Measurements from ENCODE around the gene MLC1. TPM values are rescaled to one million over a fixed set of nuclear protein-coding genes. Genes with fewer than 3 reads are reported as not detected.

Gene MLC1
- total and polyA plus RNA-seq, 4 donors = 0.13 to 9.4 (median 0.33) TPM; not detected in 1

DNA sequence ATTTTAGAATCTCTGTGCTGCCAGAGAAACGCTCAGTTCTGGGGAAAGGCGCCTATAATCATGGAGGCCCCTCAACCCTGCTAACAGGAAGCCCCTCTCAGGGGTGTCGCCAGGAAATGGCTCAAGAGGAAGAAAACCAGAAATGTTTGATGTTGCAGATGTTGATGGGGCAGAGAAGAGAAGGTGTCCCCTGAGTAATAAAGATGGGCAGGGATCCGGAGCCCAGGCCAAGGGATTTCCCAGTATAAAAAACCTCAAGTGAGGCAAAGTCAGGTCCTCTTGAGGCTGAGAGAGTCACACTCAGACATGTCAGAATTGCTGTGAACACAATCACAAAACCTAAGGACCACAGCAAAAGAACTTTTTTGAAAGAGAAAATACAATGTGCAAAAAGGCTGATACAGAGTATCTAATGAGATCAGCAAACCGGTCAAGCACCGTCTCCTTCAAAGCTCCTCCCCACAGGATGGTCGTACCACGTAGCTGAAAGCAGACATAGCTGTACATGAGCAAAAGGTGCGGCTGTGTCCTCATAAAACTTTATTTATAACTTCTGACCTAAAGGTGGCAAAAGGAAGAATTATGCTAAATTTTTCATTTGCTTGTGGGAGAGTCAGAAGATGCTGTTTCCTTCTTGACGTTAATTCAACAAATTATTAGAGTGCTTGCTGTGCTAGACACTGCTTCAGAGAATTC, 16.8 kb upstream of the MLC1 start:
- H3K36me3 ChIP-seq (ENCODE audit: control insufficient read depth in 4 of 4, insufficient read depth in 3 of 4, low read depth in 1 of 4, low read length in 3 of 4) = no peaks in the 10 kb centered on the region
- H3K4me1 ChIP-seq (ENCODE audit: control insufficient read depth in 4 of 4, insufficient read depth in 4 of 4, low read length in 3 of 4) = no peaks in the 10 kb centered on the region
- H3K27ac ChIP-seq (ENCODE audit: low read depth in 1 of 2, low read length in 2 of 2) = no peak overlapping the region
- DNase-seq (ENCODE audit: low spot score) = no peak
- H3K9me3 ChIP-seq (ENCODE audit: control insufficient read depth in 4 of 4, low read length in 3 of 4) = no peaks in the 10 kb centered on the region
- no peaks in the 10 kb centered on the region for H3K27me3 ChIP-seq (ENCODE audit: control insufficient read depth in 4 of 4, insufficient read depth in 4 of 4, low read length in 3 of 4)
- H3K4me3 ChIP-seq (ENCODE audit: low read depth in 1 of 3, low read length in 3 of 3) = no peak overlapping the region
- WGBS = 88% methylated on average over 10 of the region's 10 CpGs
- no peak for TF ChIP-seq RXRA (IDR thresholded peaks at IDR 0.05)
- TF ChIP-seq SP1 (IDR thresholded peaks at IDR 0.05) = no peak
- TF ChIP-seq EGR1 (IDR thresholded peaks at IDR 0.05; ENCODE audit: low read depth in 2 of 2) = no peak
- TF ChIP-seq, protein P1, sequence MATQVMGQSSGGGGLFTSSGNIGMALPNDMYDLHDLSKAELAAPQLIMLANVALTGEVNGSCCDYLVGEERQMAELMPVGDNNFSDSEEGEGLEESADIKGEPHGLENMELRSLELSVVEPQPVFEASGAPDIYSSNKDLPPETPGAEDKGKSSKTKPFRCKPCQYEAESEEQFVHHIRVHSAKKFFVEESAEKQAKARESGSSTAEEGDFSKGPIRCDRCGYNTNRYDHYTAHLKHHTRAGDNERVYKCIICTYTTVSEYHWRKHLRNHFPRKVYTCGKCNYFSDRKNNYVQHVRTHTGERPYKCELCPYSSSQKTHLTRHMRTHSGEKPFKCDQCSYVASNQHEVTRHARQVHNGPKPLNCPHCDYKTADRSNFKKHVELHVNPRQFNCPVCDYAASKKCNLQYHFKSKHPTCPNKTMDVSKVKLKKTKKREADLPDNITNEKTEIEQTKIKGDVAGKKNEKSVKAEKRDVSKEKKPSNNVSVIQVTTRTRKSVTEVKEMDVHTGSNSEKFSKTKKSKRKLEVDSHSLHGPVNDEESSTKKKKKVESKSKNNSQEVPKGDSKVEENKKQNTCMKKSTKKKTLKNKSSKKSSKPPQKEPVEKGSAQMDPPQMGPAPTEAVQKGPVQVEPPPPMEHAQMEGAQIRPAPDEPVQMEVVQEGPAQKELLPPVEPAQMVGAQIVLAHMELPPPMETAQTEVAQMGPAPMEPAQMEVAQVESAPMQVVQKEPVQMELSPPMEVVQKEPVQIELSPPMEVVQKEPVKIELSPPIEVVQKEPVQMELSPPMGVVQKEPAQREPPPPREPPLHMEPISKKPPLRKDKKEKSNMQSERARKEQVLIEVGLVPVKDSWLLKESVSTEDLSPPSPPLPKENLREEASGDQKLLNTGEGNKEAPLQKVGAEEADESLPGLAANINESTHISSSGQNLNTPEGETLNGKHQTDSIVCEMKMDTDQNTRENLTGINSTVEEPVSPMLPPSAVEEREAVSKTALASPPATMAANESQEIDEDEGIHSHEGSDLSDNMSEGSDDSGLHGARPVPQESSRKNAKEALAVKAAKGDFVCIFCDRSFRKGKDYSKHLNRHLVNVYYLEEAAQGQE (IDR thresholded peaks at IDR 0.05) = no peak
- no peak for TF ChIP-seq JUND (IDR thresholded peaks at IDR 0.05)
- TF ChIP-seq HNF4G (IDR thresholded peaks at IDR 0.05) = no peak
- TF ChIP-seq, protein P2, sequence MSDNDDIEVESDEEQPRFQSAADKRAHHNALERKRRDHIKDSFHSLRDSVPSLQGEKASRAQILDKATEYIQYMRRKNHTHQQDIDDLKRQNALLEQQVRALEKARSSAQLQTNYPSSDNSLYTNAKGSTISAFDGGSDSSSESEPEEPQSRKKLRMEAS (IDR thresholded peaks at IDR 0.05) = no peak
- no peak for TF ChIP-seq TAF1 (conservative IDR thresholded peaks at IDR 0.05)
- TF ChIP-seq RAD21 (IDR thresholded peaks at IDR 0.05) = no peak
- TF ChIP-seq YY1 (IDR thresholded peaks at IDR 0.05) = no peak
- TF ChIP-seq, protein P3, sequence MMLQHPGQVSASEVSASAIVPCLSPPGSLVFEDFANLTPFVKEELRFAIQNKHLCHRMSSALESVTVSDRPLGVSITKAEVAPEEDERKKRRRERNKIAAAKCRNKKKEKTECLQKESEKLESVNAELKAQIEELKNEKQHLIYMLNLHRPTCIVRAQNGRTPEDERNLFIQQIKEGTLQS (IDR thresholded peaks at IDR 0.05) = no peak
- TF ChIP-seq, protein P4, sequence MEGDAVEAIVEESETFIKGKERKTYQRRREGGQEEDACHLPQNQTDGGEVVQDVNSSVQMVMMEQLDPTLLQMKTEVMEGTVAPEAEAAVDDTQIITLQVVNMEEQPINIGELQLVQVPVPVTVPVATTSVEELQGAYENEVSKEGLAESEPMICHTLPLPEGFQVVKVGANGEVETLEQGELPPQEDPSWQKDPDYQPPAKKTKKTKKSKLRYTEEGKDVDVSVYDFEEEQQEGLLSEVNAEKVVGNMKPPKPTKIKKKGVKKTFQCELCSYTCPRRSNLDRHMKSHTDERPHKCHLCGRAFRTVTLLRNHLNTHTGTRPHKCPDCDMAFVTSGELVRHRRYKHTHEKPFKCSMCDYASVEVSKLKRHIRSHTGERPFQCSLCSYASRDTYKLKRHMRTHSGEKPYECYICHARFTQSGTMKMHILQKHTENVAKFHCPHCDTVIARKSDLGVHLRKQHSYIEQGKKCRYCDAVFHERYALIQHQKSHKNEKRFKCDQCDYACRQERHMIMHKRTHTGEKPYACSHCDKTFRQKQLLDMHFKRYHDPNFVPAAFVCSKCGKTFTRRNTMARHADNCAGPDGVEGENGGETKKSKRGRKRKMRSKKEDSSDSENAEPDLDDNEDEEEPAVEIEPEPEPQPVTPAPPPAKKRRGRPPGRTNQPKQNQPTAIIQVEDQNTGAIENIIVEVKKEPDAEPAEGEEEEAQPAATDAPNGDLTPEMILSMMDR (IDR thresholded peaks at IDR 0.05; ENCODE audit: low read depth, low read length, missing input control) = no peak
- TF ChIP-seq HNF4A (conservative IDR thresholded peaks at IDR 0.05) = no peak
- no peak for TF ChIP-seq FOXA2 (IDR thresholded peaks at IDR 0.05)
- TF ChIP-seq, protein P5, sequence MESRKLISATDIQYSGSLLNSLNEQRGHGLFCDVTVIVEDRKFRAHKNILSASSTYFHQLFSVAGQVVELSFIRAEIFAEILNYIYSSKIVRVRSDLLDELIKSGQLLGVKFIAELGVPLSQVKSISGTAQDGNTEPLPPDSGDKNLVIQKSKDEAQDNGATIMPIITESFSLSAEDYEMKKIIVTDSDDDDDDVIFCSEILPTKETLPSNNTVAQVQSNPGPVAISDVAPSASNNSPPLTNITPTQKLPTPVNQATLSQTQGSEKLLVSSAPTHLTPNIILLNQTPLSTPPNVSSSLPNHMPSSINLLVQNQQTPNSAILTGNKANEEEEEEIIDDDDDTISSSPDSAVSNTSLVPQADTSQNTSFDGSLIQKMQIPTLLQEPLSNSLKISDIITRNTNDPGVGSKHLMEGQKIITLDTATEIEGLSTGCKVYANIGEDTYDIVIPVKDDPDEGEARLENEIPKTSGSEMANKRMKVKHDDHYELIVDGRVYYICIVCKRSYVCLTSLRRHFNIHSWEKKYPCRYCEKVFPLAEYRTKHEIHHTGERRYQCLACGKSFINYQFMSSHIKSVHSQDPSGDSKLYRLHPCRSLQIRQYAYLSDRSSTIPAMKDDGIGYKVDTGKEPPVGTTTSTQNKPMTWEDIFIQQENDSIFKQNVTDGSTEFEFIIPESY (IDR thresholded peaks at IDR 0.05) = no peak
- no peak for TF ChIP-seq NR2F2 (IDR thresholded peaks at IDR 0.05)
- H3K9ac ChIP-seq (ENCODE audit: low read depth in 1 of 2, low read length in 2 of 2) = no peak overlapping the region
